ENCODE results near the gene CWC22. TPM values are rescaled to one million over a fixed set of nuclear protein-coding genes. Genes with fewer than 3 reads are reported as not detected.

Gene CWC22
- polyA plus RNA-seq, 1 donor from 2014 or later: 16.0 TPM

DNA sequence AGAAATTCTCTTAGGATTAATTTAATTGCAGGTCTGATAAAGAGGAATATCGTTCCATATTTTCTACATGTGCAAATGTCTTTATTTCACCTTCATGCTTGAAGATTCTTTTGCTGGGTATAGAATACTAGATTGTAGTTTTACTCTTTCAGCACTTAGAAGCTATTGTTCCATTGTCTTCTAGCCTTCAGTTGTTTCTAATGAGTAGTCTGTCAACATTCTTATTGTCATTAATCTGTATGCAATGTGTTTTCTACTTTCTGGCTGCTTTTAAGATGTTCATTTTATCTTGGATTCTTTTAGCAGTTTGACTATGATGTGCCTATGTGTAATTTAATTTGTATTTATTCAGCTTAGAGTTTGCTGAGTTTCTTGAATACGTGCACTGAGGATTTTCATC, 81.4 kb downstream of the CWC22 start:
- Histone ChIP-seq H3K4me3 (ENCODE audit: low read length) (no peak overlapping the region), H4K20me1 (ENCODE audit: insufficient read depth) (no peaks in the 10 kb centered on the region)

DNA sequence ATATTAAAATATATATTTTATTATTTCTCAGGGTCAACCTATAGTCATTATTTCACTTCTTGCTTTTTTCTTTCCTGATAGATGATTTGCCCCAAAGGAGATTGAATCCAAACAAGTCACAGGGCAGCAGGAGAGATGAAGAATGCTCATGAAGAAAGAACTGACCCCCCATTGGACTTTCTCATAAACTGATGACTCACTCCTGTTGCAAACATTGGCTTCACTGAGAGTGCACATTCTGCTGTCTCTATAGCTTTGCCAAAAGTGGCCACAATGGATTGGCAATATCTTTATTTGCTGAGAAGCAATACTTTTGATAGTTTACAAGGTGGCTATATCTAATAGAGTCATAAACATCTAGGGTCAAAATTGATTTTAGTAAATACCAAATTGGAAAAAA, 89.8 kb downstream of the CWC22 start:
- H3K36me3 ChIP-seq (ENCODE audit: insufficient read depth, low read length): no peaks in the 10 kb centered on the region
- no peak for TF ChIP-seq EZH2 (IDR thresholded peaks at IDR 0.05; ENCODE audit: borderline replicate concordance, insufficient read depth, low read length, poor library complexity, severe bottlenecking)
- TF ChIP-seq, protein P1, sequence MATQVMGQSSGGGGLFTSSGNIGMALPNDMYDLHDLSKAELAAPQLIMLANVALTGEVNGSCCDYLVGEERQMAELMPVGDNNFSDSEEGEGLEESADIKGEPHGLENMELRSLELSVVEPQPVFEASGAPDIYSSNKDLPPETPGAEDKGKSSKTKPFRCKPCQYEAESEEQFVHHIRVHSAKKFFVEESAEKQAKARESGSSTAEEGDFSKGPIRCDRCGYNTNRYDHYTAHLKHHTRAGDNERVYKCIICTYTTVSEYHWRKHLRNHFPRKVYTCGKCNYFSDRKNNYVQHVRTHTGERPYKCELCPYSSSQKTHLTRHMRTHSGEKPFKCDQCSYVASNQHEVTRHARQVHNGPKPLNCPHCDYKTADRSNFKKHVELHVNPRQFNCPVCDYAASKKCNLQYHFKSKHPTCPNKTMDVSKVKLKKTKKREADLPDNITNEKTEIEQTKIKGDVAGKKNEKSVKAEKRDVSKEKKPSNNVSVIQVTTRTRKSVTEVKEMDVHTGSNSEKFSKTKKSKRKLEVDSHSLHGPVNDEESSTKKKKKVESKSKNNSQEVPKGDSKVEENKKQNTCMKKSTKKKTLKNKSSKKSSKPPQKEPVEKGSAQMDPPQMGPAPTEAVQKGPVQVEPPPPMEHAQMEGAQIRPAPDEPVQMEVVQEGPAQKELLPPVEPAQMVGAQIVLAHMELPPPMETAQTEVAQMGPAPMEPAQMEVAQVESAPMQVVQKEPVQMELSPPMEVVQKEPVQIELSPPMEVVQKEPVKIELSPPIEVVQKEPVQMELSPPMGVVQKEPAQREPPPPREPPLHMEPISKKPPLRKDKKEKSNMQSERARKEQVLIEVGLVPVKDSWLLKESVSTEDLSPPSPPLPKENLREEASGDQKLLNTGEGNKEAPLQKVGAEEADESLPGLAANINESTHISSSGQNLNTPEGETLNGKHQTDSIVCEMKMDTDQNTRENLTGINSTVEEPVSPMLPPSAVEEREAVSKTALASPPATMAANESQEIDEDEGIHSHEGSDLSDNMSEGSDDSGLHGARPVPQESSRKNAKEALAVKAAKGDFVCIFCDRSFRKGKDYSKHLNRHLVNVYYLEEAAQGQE (IDR thresholded peaks at IDR 0.05; ENCODE audit: borderline replicate concordance): no peak
- TF ChIP-seq TAF1 (IDR thresholded peaks at IDR 0.05; ENCODE audit: low read depth): no peak
- no peak for TF ChIP-seq MXI1 (conservative IDR thresholded peaks at IDR 0.05; ENCODE audit: poor library complexity, severe bottlenecking)
- TF ChIP-seq, protein P2, sequence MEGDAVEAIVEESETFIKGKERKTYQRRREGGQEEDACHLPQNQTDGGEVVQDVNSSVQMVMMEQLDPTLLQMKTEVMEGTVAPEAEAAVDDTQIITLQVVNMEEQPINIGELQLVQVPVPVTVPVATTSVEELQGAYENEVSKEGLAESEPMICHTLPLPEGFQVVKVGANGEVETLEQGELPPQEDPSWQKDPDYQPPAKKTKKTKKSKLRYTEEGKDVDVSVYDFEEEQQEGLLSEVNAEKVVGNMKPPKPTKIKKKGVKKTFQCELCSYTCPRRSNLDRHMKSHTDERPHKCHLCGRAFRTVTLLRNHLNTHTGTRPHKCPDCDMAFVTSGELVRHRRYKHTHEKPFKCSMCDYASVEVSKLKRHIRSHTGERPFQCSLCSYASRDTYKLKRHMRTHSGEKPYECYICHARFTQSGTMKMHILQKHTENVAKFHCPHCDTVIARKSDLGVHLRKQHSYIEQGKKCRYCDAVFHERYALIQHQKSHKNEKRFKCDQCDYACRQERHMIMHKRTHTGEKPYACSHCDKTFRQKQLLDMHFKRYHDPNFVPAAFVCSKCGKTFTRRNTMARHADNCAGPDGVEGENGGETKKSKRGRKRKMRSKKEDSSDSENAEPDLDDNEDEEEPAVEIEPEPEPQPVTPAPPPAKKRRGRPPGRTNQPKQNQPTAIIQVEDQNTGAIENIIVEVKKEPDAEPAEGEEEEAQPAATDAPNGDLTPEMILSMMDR (IDR thresholded peaks at IDR 0.05; ENCODE audit: poor library complexity, severe bottlenecking): no peak
- no peak for TF ChIP-seq EP300 (conservative IDR thresholded peaks at IDR 0.05; ENCODE audit: poor library complexity, severe bottlenecking)
- H3K27ac ChIP-seq (ENCODE audit: low read length): no peak overlapping the region
- H4K20me1 ChIP-seq (ENCODE audit: insufficient read depth): no peaks in the 10 kb centered on the region
- H2AFZ ChIP-seq (ENCODE audit: low read depth, low read length): no peak overlapping the region
- no peak overlapping the region for H3K9ac ChIP-seq (ENCODE audit: low read length)
- H3K79me2 ChIP-seq (replicated peaks; ENCODE audit: insufficient read depth, low read length): no peaks in the 10 kb centered on the region
- no peaks in the 10 kb centered on the region for H3K9me3 ChIP-seq (ENCODE audit: low read length)
- no peak overlapping the region for H3K4me3 ChIP-seq (ENCODE audit: low read length)
- H3K9me2 ChIP-seq (ENCODE audit: insufficient read depth, low read length): no peaks in the 10 kb centered on the region
- H3F3A ChIP-seq (ENCODE audit: insufficient read depth, low read length, poor library complexity, severe bottlenecking): no peaks in the 10 kb centered on the region
- H3K27me3 ChIP-seq (ENCODE audit: insufficient read depth, low read depth, low read length): no peaks in the 10 kb centered on the region
- no peak overlapping the region for H3K4me2 ChIP-seq (ENCODE audit: low read length)

More for the DNA sequence above, 81.4 kb downstream of the CWC22 start:
- no peaks in the 10 kb centered on the region for H3K79me2 ChIP-seq (replicated peaks; ENCODE audit: insufficient read depth, low read length)
- H3K9me3 ChIP-seq (ENCODE audit: low read length): no peaks in the 10 kb centered on the region
- no peak overlapping the region for H2AFZ ChIP-seq (ENCODE audit: low read depth, low read length)
- H3K9me2 ChIP-seq (ENCODE audit: insufficient read depth, low read length): no peaks in the 10 kb centered on the region
- TF ChIP-seq EP300 (conservative IDR thresholded peaks at IDR 0.05; ENCODE audit: poor library complexity, severe bottlenecking) (no peak), RAD21 (conservative IDR thresholded peaks at IDR 0.05) (no peak), EZH2 (IDR thresholded peaks at IDR 0.05; ENCODE audit: borderline replicate concordance, insufficient read depth, low read length, poor library complexity, severe bottlenecking) (no peak), POLR2AphosphoS5 (IDR thresholded peaks at IDR 0.05) (no peak), TAF1 (IDR thresholded peaks at IDR 0.05; ENCODE audit: low read depth) (no peak), SMC3 (conservative IDR thresholded peaks at IDR 0.05; ENCODE audit: poor library complexity) (no peak), MXI1 (conservative IDR thresholded peaks at IDR 0.05; ENCODE audit: poor library complexity, severe bottlenecking) (no peak)
- TF ChIP-seq, protein P1 (IDR thresholded peaks at IDR 0.05; ENCODE audit: borderline replicate concordance): no peak
- TF ChIP-seq, protein P2 (IDR thresholded peaks at IDR 0.05; ENCODE audit: poor library complexity, severe bottlenecking): no peak
- no peak overlapping the region for H3K27ac ChIP-seq (ENCODE audit: low read length)
- no peaks in the 10 kb centered on the region for H3K27me3 ChIP-seq (ENCODE audit: insufficient read depth, low read depth, low read length)
- H3F3A ChIP-seq (ENCODE audit: insufficient read depth, low read length, poor library complexity, severe bottlenecking): no peaks in the 10 kb centered on the region
- no peak overlapping the region for H3K4me2 ChIP-seq (ENCODE audit: low read length)
- H3K9ac ChIP-seq (ENCODE audit: low read length): no peak overlapping the region
- no peaks in the 10 kb centered on the region for H3K36me3 ChIP-seq (ENCODE audit: insufficient read depth, low read length)

Data from neural cell (in vitro differentiated cells).